H9 (cell line): Measurements from ENCODE around the gene ALG8. TPM values are rescaled to one million over a fixed set of nuclear protein-coding genes. Genes with fewer than 3 reads are reported as not detected.

Source experiments
- DNase-seq: peaks from one replicate; pipeline ENCODE4 v3.0.0-alpha.2; 2017
- H2AFZ ChIP-seq: one replicate; pipeline ENCODE4 v1.6.1; 2013; ENCODE audit warnings: mild to moderate bottlenecking, low read length, control low read depth, moderate library complexity
- H2AK5ac ChIP-seq: 2 replicates; pipeline ENCODE4 v1.6.1; 2013; ENCODE audit warnings: low read length, control low read depth, mixed read lengths; ENCODE audit not compliant: insufficient read length
- H2BK120ac ChIP-seq: one replicate; pipeline ENCODE4 v1.6.1; 2013; ENCODE audit warnings: low read depth, mild to moderate bottlenecking, low read length, control low read depth, inconsistent platforms; ENCODE audit not compliant: poor library complexity, severe bottlenecking
- H2BK12ac ChIP-seq: 2 replicates; pipeline ENCODE4 v1.6.1; 2013; ENCODE audit warnings: low read length, control low read depth, mixed read lengths, low read depth; ENCODE audit not compliant: insufficient read length
- H2BK15ac ChIP-seq: 2 replicates; pipeline ENCODE4 v1.6.1; 2013; ENCODE audit warnings: low read depth, low read length, control low read depth
- H2BK20ac ChIP-seq: one replicate; pipeline ENCODE4 v1.6.1; 2013; ENCODE audit warnings: low read depth, mild to moderate bottlenecking, low read length, control low read depth, inconsistent platforms; ENCODE audit not compliant: poor library complexity, severe bottlenecking
- H2BK5ac ChIP-seq: 2 replicates; pipeline ENCODE4 v1.6.1; 2013; ENCODE audit warnings: low read length, control low read depth, mixed read lengths; ENCODE audit not compliant: insufficient read length
- H3K14ac ChIP-seq: 2 replicates; pipeline ENCODE4 v1.6.1; 2013; ENCODE audit warnings: low read length, control low read depth; ENCODE audit not compliant: insufficient read depth
- H3K18ac ChIP-seq: 2 replicates; pipeline ENCODE4 v1.6.1; 2013; ENCODE audit warnings: low read depth, mild to moderate bottlenecking, mixed read lengths, low read length, control low read depth; ENCODE audit not compliant: insufficient read length
- H3K23ac ChIP-seq: 2 replicates; pipeline ENCODE4 v1.6.1; 2013; ENCODE audit warnings: low read length, control low read depth, mixed read lengths, low read depth; ENCODE audit not compliant: insufficient read length
- H3K23me2 ChIP-seq: 2 replicates; pipeline ENCODE4 v1.6.1; 2013; ENCODE audit warnings: low read depth, mild to moderate bottlenecking, mixed read lengths, low read length, control low read depth; ENCODE audit not compliant: insufficient read length, poor library complexity, severe bottlenecking
- H3K27ac ChIP-seq: 2 replicates; pipeline ENCODE4 v1.5.1; 2013; ENCODE audit warnings: low read length, control low read depth, mixed read lengths, low read depth; ENCODE audit not compliant: insufficient read length
- H3K27me3 ChIP-seq: 2 replicates; pipeline ENCODE4 v1.6.1; 2013; ENCODE audit warnings: low read length, control low read depth, inconsistent platforms; ENCODE audit not compliant: insufficient read depth
- H3K4ac ChIP-seq: 2 replicates; pipeline ENCODE4 v1.6.1; 2013; ENCODE audit warnings: low read depth, mild to moderate bottlenecking, control low read depth, inconsistent platforms, low read length, moderate library complexity
- H3K4me1 ChIP-seq: 2 replicates; pipeline ENCODE4 v1.6.1; 2013; ENCODE audit warnings: low read length, control low read depth, inconsistent platforms; ENCODE audit not compliant: insufficient read depth
- H3K4me2 ChIP-seq: 2 replicates; pipeline ENCODE4 v1.6.1; 2013; ENCODE audit warnings: low read length, control low read depth, mixed read lengths; ENCODE audit not compliant: insufficient read length, insufficient read depth
- H3K56ac ChIP-seq: 2 replicates; pipeline ENCODE4 v1.6.1; 2013; ENCODE audit warnings: low read depth, mild to moderate bottlenecking, mixed read lengths, low read length, control low read depth; ENCODE audit not compliant: insufficient read length
- H3K79me1 ChIP-seq: 2 replicates; pipeline ENCODE4 v1.6.1; 2013; ENCODE audit warnings: low read depth, mild to moderate bottlenecking, moderate library complexity, low read length, control low read depth, inconsistent platforms; ENCODE audit not compliant: insufficient read depth, poor library complexity, severe bottlenecking
- H3K79me2 ChIP-seq: 2 replicates; pipeline ENCODE4 v1.6.1; 2013; ENCODE audit warnings: low read length, control low read depth, inconsistent platforms; ENCODE audit not compliant: insufficient read depth
- H3K9ac ChIP-seq: 2 replicates; pipeline ENCODE4 v1.6.1; 2013; ENCODE audit warnings: low read length, control low read depth, mixed read lengths; ENCODE audit not compliant: insufficient read length; ENCODE audit errors: extremely low read depth
- H3K9me3 ChIP-seq: one replicate; pipeline ENCODE4 v1.6.1; 2013; ENCODE audit warnings: low read depth, low read length, inconsistent platforms; ENCODE audit not compliant: control insufficient read depth
- H3T11ph ChIP-seq: one replicate; pipeline ENCODE4 v1.6.1; 2013; ENCODE audit warnings: mild to moderate bottlenecking, low read length, control low read depth, inconsistent platforms
- H4K20me1 ChIP-seq: one replicate; pipeline ENCODE4 v1.6.1; 2013; ENCODE audit not compliant: control insufficient read depth, insufficient read length, insufficient read depth
- H4K5ac ChIP-seq: 2 replicates; pipeline ENCODE4 v1.6.1; 2013; ENCODE audit warnings: low read depth, mild to moderate bottlenecking, mixed read lengths, low read length, control low read depth; ENCODE audit not compliant: insufficient read length
- H4K8ac ChIP-seq: replicated peaks from 2 replicates; pipeline ENCODE4 v1.6.1; 2013; ENCODE audit warnings: low read length, control low read depth, mixed read lengths, low read depth; ENCODE audit not compliant: insufficient read length
- H4K91ac ChIP-seq: 2 replicates; pipeline ENCODE4 v1.6.1; 2013; ENCODE audit warnings: low read depth, mild to moderate bottlenecking, moderate library complexity, mixed read lengths, low read length, control low read depth; ENCODE audit not compliant: insufficient read length
- H3K27ac Mint-ChIP-seq, 3 experiments: 2 replicates in 2 of 3; 3 replicates in 1 of 3; pipeline ENCODE4 v1.8.0; 2020 to 2021; ENCODE audit warnings: mixed read lengths in 3 of 3, mild to moderate bottlenecking in 1 of 3, moderate library complexity in 1 of 3
- H3K27me3 Mint-ChIP-seq: 2 replicates; pipeline ENCODE4 v1.8.0; 2021; ENCODE audit warnings: low read depth, mild to moderate bottlenecking, moderate library complexity, mixed read lengths
- H3K36me3 Mint-ChIP-seq, 3 experiments: 2 replicates in 2 of 3; 3 replicates in 1 of 3; pipeline ENCODE4 v1.8.0; 2020 to 2021; ENCODE audit warnings: low read depth in 3 of 3, mixed read lengths in 3 of 3; ENCODE audit not compliant: insufficient read depth in 1 of 3
- H3K4me1 Mint-ChIP-seq, 2 experiments: 2 replicates each; pipeline ENCODE4 v1.8.0; 2020; ENCODE audit warnings: mixed read lengths in 2 of 2
- H3K4me3 Mint-ChIP-seq, 2 experiments: 2 replicates in 1 of 2; 3 replicates in 1 of 2; pipeline ENCODE4 v1.8.0; 2020 to 2021; ENCODE audit warnings: mild to moderate bottlenecking in 2 of 2, mixed read lengths in 2 of 2, moderate library complexity in 1 of 2
- H3K9me3 Mint-ChIP-seq, 2 experiments: 2 replicates in 1 of 2; 3 replicates in 1 of 2; pipeline ENCODE4 v1.8.0; 2020; ENCODE audit warnings: mild to moderate bottlenecking in 2 of 2, mixed read lengths in 2 of 2, moderate library complexity in 1 of 2
- WGBS: extraction: QIAGEN DNeasy Blood & Tissue Kit; methylation state at CpG from one replicate; pipeline ENCODE4 v1.1.7; 2013; ENCODE audit warnings: missing lambda C conversion rate, low lambda C conversion rate, mixed read lengths; ENCODE audit not compliant: insufficient read length; ENCODE audit errors: extremely low coverage; 5-methylcytosine and 5-hydroxymethylcytosine counted together
- total RNA-seq: library from RNA; stranded (reverse); gene quantifications from 2 replicates; pipeline ENCODE4 v1.2.1, GENCODE V29; 2021
- TF ChIP-seq, protein P1 (sequence below): fragments of 200-600 bp; sonication (generic); conservative IDR thresholded peaks from 3 replicates; pipeline ENCODE4 v1.8.0; 2021; ENCODE audit warnings: antibody characterized with exemption, mild to moderate bottlenecking

ALG8 gene
- total RNA-seq, 1 experiment from 2014 or later = 77.5 TPM

DNA sequence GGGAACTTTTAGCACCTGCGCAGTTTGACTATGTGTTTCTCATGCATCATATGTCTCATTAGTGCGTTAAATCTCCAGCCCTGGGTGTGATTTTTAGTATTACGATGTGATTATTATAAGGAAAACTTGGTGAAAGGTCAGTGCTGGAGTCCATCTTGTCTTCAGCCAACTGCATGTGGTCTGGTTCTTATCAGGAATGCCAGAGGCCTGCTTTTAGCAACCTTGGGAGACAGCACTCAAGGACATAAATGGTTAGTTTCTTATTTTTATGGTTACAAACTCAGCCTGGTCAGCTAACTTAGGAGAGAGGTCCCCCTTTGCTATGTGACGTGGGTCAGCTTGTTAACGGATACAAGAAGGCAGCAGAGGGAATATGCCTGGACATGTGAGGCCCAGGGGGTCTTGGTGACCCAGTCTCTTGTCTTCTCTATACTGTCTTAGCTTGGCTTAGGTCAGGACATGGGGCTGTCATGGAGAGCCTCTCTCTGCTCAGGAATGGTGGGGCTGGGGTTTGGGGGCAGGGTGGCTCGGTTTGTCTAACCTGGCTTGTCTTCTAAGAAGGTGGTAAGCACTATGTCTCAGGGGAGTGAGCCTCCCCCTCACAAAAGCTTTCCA is 27.5 kb upstream of the ALG8 start:
- no peak overlapping the region for H4K91ac ChIP-seq
- H3K36me3 Mint-ChIP-seq = no peaks in the 10 kb centered on the region
- H4K20me1 ChIP-seq = no peaks in the 10 kb centered on the region
- no peaks in the 10 kb centered on the region for H3K23me2 ChIP-seq
- H4K5ac ChIP-seq = no peak overlapping the region
- no peak overlapping the region for H3K4ac ChIP-seq
- H3K27me3 ChIP-seq = no peaks in the 10 kb centered on the region
- TF ChIP-seq, protein P1, sequence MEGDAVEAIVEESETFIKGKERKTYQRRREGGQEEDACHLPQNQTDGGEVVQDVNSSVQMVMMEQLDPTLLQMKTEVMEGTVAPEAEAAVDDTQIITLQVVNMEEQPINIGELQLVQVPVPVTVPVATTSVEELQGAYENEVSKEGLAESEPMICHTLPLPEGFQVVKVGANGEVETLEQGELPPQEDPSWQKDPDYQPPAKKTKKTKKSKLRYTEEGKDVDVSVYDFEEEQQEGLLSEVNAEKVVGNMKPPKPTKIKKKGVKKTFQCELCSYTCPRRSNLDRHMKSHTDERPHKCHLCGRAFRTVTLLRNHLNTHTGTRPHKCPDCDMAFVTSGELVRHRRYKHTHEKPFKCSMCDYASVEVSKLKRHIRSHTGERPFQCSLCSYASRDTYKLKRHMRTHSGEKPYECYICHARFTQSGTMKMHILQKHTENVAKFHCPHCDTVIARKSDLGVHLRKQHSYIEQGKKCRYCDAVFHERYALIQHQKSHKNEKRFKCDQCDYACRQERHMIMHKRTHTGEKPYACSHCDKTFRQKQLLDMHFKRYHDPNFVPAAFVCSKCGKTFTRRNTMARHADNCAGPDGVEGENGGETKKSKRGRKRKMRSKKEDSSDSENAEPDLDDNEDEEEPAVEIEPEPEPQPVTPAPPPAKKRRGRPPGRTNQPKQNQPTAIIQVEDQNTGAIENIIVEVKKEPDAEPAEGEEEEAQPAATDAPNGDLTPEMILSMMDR = no peak
- H2BK12ac ChIP-seq = no peak overlapping the region
- H2BK5ac ChIP-seq = no peak overlapping the region
- no peak overlapping the region for H3T11ph ChIP-seq
- H3K4me1 ChIP-seq = no peaks in the 10 kb centered on the region
- no peaks in the 10 kb centered on the region for H3K9me3 ChIP-seq
- no peak overlapping the region for H3K4me3 Mint-ChIP-seq
- H2BK20ac ChIP-seq = no peak overlapping the region
- DNase-seq = no peak
- peaks cover 2% of the 10 kb centered on the region; the same call in 1 of the 2 replicates for H3K27me3 Mint-ChIP-seq
- no peak overlapping the region for H2AK5ac ChIP-seq
- no peaks in the 10 kb centered on the region for H3K79me2 ChIP-seq
- no peak overlapping the region for H4K8ac ChIP-seq
- no peak overlapping the region for H3K23ac ChIP-seq
- H3K56ac ChIP-seq = no peak overlapping the region
- no peak overlapping the region for H3K14ac ChIP-seq
- H2BK120ac ChIP-seq = no peak overlapping the region
- H3K4me1 Mint-ChIP-seq = peaks cover 0 to 6% of the 10 kb centered on the region in 2 experiments; a peak in 2 of 4 replicates
- no peak overlapping the region for H3K9ac ChIP-seq
- H3K18ac ChIP-seq = no peak overlapping the region
- no CpG with 5 or more reads among the region's 6 CpGs for WGBS
- H2AFZ ChIP-seq = no peak overlapping the region
- H3K27ac Mint-ChIP-seq = peak overlapping the region in 1 of 3 experiments; percentile 75; a peak in 2 of 7 replicates
- no peaks in the 10 kb centered on the region for H3K9me3 Mint-ChIP-seq
- no peak overlapping the region for H3K27ac ChIP-seq
- H3K79me1 ChIP-seq = no peaks in the 10 kb centered on the region
- H3K4me2 ChIP-seq = no peak overlapping the region
- H2BK15ac ChIP-seq = no peak overlapping the region
